Omental fat pad (tissue), 4 donors: ENCODE results near the gene APOL1. TPM values are rescaled to one million over a fixed set of nuclear protein-coding genes. Genes with fewer than 3 reads are reported as not detected.
A peak's percentile ranks its signal among the peaks of the same experiment; 100 is the strongest.

Experiments
- ATAC-seq: fragments of 150-250 bp; one replicate; pipeline ENCODE4 v1.9.1; 2016; ENCODE audit warnings: mild to moderate bottlenecking, moderate library complexity; ENCODE audit not compliant: low FRiP score
- DNase-seq: peaks from one replicate; pipeline ENCODE4 v3.0.0-alpha.2; 2019; ENCODE audit warnings: low spot score
- total RNA-seq, 4 donors: library from RNA; depleted of rRNA; stranded (reverse); fragments of >200 nt; gene quantifications; one replicate each; pipeline ENCODE4 v1.1.0, GENCODE V29; 2016
- TF ChIP-seq, protein P1 (sequence below), 3 donors: fragments of 450-650 bp; IDR thresholded peaks; one replicate each; pipeline ENCODE4 v1.5.1; 2016 to 2017; ENCODE audit warnings: antibody characterized with exemption in 3 of 3, mild to moderate bottlenecking in 3 of 3, moderate library complexity in 2 of 3

Gene APOL1
- total RNA-seq, 4 donors from 2014 or later: 27.3 to 89.3 (median 65.3) TPM

DNA sequence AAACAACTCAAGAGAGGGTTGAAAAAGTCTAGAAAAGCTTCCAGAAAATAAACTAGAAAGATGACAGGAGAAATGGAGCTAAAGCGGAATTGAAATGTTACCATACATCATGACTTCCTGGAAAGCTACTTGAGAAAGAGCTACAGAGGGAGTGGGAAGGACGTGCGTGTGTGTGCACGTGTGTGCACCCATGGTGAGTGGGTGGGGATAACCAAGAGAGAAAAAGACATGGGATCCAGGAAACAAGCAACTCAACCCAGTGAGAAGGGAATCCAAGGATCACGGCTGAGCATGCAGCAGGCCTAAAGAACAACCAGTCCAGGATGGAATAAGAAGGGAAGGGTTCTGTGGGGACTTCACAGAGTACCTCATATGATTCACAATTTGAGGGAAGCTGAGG is 21.6 kb downstream of the APOL1 start:
- ATAC-seq: no peak
- TF ChIP-seq, protein P1, sequence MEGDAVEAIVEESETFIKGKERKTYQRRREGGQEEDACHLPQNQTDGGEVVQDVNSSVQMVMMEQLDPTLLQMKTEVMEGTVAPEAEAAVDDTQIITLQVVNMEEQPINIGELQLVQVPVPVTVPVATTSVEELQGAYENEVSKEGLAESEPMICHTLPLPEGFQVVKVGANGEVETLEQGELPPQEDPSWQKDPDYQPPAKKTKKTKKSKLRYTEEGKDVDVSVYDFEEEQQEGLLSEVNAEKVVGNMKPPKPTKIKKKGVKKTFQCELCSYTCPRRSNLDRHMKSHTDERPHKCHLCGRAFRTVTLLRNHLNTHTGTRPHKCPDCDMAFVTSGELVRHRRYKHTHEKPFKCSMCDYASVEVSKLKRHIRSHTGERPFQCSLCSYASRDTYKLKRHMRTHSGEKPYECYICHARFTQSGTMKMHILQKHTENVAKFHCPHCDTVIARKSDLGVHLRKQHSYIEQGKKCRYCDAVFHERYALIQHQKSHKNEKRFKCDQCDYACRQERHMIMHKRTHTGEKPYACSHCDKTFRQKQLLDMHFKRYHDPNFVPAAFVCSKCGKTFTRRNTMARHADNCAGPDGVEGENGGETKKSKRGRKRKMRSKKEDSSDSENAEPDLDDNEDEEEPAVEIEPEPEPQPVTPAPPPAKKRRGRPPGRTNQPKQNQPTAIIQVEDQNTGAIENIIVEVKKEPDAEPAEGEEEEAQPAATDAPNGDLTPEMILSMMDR (IDR thresholded peaks at IDR 0.05): no peak
- no peak for DNase-seq

DNA sequence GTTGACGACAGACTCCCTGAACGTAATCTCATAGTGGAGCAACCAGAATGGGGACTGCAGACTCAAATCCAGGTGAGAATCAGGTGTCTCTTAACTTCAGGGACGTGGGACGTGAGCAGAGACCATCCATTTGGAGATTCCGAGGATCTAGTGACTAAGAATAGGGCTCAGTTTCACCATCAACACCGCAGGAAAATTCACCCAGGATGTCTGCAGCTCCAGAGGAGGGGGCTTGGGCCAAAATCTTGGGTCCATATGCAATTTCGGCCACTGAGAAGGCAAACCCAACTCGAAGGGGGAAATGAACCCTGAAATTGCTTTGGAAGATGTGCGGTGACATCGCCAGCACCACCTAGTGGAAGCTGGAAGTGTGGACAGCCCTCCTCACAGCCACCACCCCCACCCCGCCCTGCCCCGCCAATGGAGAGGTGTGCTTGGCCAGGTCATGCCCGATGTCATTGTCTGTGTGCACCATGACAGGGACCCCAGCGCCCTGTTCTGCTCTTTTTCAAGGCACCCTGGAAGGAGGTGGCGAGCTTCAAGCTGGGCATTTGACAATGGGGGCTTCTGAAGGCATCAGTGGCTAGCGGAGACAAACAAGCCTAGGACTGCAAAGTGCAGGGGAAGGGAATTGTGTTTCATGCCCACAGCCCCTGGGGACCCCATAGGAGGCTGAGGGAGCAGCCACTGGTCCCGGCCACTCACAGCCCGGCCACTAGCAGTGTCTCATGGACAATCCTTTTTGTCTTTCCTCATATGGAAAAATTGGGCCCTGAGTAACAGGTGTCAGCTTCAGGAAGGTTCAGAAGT is 24.8 kb downstream of the APOL1 start:
- TF ChIP-seq, protein P1 (IDR thresholded peaks at IDR 0.05): no peak
- no peak for DNase-seq
- ATAC-seq: peak; percentile 52

DNA sequence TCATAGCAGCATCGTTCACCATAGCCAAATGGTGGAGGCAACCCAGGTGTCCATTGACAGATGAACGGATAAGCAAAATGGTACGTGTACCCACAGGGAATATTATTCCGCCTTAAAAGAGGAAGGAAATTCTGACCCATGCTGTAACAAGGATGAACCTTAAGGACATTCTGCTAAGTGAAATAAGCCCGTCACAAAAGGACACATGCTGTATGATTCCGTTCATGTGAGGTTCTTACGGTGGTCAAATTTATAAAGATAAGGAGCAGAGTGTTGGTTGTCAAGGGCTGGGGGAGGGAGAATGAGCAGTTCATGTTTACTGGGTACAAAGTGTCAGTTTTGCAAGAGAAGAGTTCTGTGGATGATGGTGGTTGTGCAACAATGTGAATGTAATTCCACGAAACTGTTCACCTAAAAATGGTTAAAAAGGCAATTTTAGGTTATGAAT is 26.3 kb downstream of the APOL1 start:
- TF ChIP-seq, protein P1 (IDR thresholded peaks at IDR 0.05): no peak
- no peak for DNase-seq
- no peak for ATAC-seq

DNA sequence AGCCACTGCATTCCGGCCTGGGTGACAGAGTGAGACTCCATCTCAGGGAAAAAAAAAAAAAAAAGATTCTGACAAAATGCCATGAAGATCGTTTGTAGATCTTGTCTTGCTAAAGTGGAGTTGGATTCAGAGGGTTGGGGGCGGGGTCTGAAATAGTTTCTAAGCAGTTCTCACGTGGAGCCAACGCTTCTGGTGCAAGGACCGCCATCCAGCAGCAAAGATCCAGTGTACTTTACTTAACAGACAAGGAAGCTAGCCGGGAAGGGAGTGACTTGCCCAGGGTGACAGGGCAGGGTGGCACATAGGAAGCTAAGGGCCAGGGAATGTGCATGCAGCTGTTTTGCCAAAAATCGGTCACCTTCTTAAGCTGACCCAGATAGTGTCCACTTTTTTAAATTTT is 27.4 kb downstream of the APOL1 start:
- DNase-seq: no peak
- TF ChIP-seq, protein P1 (IDR thresholded peaks at IDR 0.05): no peak
- ATAC-seq: no peak

DNA sequence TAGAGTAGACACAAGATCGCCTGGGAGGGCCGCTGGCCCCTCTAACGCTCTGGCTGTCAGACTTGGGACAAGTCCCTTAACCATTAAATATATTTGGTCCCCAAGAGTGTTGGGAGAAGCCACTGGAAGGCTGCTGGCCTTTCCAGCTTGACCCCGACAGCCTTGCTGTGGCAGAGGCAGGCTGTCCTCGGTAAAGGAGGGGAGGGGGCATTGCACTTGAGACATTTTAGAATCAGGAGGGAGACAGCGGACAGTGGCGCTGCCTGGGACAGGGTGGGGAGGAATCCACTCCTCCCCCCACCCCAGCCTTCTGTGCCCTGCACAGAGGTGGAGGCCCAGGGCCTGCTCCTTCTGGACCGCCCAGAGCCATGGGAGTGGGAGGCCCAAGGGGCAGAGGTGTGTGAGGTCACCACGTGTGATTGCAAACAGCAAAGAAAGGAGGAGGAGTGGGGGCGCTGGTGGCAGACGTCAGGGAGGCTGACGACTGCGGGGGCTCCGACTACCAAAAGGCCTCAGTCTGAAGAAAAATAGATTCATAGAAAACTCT is 28.9 kb downstream of the APOL1 start:
- ATAC-seq (no peak), DNase-seq (no peak)
- TF ChIP-seq, protein P1 (IDR thresholded peaks at IDR 0.05): no peak

DNA sequence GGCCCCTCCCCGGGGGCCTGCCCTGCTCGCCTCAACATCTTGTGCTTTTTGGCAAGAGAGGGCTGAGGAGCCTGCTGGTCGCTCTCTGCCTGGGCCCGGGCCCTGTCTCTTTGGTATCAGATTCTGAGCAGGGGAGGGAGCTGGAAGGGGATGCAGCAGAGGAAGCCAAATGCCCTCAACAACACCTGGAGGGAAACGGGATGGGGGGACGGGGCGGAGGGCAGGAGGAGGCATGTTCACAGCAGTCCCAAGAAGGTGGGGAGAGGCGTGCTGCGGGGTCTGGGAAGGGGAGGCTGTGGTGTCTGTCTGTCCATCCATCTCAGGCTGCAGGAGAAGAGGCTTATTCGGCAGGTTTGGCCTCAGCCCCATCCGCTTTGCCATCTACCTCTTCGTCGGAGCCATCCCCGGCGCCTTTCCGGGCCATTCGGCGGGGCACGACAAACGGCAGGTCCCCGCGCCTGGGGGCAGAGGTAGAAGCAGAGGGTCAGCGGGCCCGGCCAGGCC is 29.4 kb downstream of the APOL1 start:
- no peak for DNase-seq
- no peak for ATAC-seq
- TF ChIP-seq, protein P1 (IDR thresholded peaks at IDR 0.05): no peak
